22Rv1 (cell line): ENCODE results near the gene L3HYPDH.

Source experiments
- H3K27ac ChIP-seq: fragments of 450-650 bp; 2 replicates; pipeline ENCODE4 v1.5.1; 2017
- ZFX ChIP-seq: fragments of 450-650 bp; IDR thresholded peaks from 2 replicates; pipeline ENCODE4 v1.6.1; 2017; ENCODE audit warnings: antibody characterized with exemption, borderline replicate concordance
- TF ChIP-seq, protein P1 (sequence below): fragments of 450-650 bp; IDR thresholded peaks from 2 replicates; pipeline ENCODE4 v1.5.1; 2017; ENCODE audit warnings: mild to moderate bottlenecking

Gene L3HYPDH

DNA sequence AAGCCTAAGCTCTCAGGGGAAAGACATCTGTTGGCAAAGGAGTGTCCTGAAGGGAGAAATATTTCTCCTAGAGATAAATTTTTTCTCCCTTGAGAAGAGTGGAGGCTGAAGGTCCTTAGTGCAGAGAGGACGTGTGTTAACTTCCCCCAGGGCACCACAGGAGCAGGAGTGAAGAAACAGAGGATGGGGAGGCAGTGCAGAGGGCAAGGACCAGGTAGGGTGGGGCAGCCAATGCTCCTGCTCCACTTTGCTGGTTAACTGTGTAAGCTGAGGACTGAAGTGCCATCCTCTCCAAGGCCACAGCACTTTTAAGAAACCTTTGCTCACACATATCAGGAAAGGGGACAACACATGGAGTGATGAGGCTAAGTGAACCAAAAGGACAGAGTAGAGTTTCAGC lies 4.0 kb downstream of the L3HYPDH start:
- TF ChIP-seq, protein P1, sequence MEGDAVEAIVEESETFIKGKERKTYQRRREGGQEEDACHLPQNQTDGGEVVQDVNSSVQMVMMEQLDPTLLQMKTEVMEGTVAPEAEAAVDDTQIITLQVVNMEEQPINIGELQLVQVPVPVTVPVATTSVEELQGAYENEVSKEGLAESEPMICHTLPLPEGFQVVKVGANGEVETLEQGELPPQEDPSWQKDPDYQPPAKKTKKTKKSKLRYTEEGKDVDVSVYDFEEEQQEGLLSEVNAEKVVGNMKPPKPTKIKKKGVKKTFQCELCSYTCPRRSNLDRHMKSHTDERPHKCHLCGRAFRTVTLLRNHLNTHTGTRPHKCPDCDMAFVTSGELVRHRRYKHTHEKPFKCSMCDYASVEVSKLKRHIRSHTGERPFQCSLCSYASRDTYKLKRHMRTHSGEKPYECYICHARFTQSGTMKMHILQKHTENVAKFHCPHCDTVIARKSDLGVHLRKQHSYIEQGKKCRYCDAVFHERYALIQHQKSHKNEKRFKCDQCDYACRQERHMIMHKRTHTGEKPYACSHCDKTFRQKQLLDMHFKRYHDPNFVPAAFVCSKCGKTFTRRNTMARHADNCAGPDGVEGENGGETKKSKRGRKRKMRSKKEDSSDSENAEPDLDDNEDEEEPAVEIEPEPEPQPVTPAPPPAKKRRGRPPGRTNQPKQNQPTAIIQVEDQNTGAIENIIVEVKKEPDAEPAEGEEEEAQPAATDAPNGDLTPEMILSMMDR, result no peak
- TF ChIP-seq ZFX, result no peak
- H3K27ac ChIP-seq, result no peak overlapping the region

DNA sequence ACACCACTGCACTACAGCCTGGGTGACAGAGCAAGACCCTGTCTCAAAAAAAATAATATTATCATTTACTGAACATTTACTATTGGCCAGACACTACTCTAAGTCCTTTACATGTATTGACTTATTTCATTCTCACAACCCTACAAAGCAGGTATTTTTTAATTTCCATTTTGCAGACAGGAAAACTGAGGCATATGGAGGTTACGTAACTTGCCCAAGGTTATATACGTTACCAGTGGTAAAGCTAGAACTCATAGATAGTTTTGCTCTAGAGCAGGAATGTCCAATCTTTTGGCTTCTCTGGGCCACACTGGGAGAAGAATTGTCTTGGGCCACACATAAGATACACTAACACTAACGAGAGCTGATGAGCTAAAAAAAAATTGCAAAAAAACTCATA lies 5.7 kb downstream of the L3HYPDH start:
- no peak overlapping the region for H3K27ac ChIP-seq
- TF ChIP-seq, protein P1, result no peak
- TF ChIP-seq ZFX, result no peak

DNA sequence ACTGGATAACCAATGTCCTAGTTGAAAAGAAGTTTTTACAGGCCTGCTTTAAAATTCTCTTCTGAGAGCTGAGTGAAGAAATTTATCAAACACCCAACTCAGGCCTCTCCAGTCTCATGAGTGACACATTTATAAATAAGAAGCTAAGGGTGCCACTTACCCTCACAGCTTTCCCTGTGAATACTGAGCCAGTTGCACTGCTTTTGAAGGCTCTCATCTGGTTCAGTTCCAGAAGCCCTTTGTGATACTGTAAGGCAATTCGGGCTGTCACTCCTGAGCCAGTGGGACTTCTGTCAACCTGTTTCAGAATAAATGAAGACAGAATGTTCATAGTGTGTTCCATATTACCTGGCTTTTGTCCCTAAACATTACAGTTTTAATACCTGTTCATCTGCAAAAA lies 8.5 kb downstream of the L3HYPDH start:
- TF ChIP-seq, protein P1, result no peak
- H3K27ac ChIP-seq, result no peak overlapping the region

DNA sequence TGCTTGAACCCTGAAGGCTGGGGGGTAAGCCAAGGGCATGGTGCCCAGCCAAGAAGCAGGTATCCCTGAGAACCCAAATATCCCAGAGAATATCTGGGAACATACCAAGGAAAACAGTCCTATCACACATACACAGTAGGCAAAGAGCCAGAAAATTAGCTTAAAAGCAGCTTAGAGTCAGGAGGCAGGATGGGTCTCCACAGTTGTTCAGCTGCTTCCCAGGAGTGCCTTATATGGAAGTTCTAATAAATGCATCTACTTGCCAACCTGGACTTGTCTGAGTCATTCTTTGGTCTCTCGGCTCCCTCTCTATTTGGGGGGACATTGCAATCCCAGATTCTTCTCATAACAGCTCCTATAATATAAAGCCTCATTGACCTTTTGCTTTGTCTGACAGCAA lies 10.0 kb downstream of the L3HYPDH start:
- H3K27ac ChIP-seq, result no peak overlapping the region

DNA sequence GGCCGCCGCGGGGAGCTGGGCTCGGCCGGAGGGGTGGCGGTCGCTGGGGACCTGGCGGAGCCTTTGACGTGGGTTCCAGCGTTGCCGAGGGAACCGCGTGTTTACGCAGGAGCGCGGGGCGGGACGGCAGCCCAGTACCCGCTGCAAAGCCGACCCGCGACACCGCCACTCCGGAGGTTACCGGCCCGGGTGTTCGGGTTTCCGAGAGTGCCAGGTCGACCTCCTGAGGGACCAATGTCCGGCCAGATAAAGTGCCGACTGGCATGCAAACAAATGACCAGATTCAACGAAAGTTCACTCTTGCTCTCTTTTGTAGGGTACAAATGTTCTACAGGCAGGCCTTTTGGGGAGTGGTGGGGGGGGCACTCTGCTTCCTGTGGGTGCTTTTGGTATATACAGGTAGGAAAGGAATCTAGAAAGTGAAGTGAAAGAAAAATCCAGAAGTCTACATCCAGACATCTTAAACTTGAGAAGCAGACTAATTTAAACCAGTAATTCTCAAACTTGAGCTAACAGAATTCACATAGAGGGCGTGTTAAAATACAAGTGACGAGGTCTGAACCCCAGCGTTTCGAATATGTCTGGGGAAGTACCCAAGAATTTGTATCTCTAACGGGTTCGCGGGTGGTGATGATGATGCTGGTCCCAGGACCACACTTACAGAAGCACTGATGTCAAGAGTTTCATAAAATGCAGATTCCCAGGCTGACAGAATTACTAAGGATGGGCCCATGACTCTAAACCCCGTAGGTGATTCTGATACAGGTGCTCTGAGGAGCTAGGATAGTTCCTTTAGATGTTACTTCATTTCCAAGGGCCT lies 18.7 kb downstream of the L3HYPDH start, which contains the start of gene GPR135:
TSS of gene GPR135 (minus strand) at position 65 of the 820 bp plus-strand sequence. CDS start 154 bp downstream, outside the sequence.
- TF ChIP-seq, protein P1, result no peak
- TF ChIP-seq ZFX, result no peak
- H3K27ac ChIP-seq, result peak within 1 kb of the TSS; percentile 59

More for the DNA sequence above, 10.0 kb downstream of the L3HYPDH start:
- TF ChIP-seq, protein P1, result no peak
- TF ChIP-seq ZFX, result no peak

DNA sequence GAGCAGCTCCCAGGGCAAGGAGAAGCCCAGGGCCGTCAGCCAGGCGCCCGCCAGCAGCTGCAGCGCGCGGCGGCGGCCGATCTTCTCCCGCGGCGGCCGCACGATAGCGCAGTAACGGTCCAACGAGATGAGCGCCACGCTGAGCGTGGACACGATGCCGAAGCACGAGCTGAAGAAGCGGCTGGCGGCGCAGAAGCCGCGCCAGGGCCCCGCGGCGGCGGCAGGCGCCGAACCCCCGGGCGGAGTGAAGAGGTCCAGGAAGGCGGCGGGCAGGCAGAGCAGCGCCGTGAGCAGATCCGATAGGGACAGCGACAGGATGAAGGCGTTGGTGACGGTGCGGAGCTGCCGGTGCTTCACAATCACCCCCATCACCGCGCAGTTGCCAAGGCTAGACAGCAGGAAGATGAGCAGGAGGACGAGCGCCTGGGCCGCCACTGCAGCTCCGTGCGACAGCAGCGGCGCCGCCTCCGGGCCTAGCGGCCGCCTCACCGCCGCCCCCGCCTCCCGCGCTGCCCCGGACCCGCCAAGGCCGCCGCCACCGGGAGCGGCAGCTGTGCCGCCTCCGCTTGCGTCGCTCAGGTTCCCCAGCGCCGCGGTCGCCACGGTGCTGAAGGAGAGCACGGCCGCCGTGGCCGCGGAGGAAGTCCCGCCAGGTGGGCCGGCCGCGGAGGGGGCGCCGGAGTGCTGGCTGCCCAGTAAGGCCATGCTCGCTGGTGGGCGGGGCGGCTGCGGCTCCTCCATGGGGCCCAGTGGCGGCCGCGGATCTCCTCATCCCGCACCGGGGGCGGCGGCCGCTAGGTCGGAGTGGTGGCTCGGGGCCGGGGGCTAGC lies 19.5 kb downstream of the L3HYPDH start:
- H3K27ac ChIP-seq, result peak overlapping the region; percentile 59
- TF ChIP-seq, protein P1, result no peak
- TF ChIP-seq ZFX, result no peak
